Tibial artery (tissue), 4 donors: ENCODE results near the gene TENM3.

Experiments used
- DNase-seq, 2 donors: peaks; one replicate each; pipeline ENCODE4 v3.0.0-alpha.2; 2019
- H3K27ac ChIP-seq, 2 donors: fragments of 200-600 bp; sonication (generic) in 1 of 2; 1 replicate in 1 of 2; 2 replicates in 1 of 2; pipeline ENCODE4 v1.5.1; 2018 to 2019; ENCODE audit warnings: mild to moderate bottlenecking in 1 of 2
- H3K27me3 ChIP-seq, 2 donors: fragments of 200-600 bp; sonication (generic) in 1 of 2; one replicate each; pipeline versions ENCODE4 v1.5.1 to v1.6.0; 2016 to 2019
- H3K36me3 ChIP-seq, 3 donors: fragments of 200-600 bp; sonication (generic) in 2 of 3; one replicate each; pipeline ENCODE4 v1.5.1; 2016 to 2019; ENCODE audit warnings: mild to moderate bottlenecking in 2 of 3
- H3K4me1 ChIP-seq, 4 donors: fragments of 200-600 bp; sonication (generic) in 2 of 4; 1 replicate in 3 of 4; 2 replicates in 1 of 4; pipeline ENCODE4 v1.5.1; 2016 to 2019
- H3K4me3 ChIP-seq, 2 donors: fragments of 200-600 bp; sonication (generic) in 1 of 2; 1 replicate in 1 of 2; 2 replicates in 1 of 2; pipeline ENCODE4 v1.5.1; 2018 to 2019; ENCODE audit warnings: mild to moderate bottlenecking in 2 of 2
- H3K9me3 ChIP-seq, 3 donors: fragments of 200-600 bp; sonication (generic) in 1 of 3; one replicate each; pipeline ENCODE4 v1.5.1; 2016 to 2019
- intact Hi-C: fragments of 100-400 bp; cut with DNase I; formaldehyde crosslinking; loops from one replicate; pipeline ENCODE4 v1.15.0; 2023; ENCODE audit warnings: low total_unique reads
- TF ChIP-seq, protein P1 (sequence below), 2 experiments: fragments of 200-600 bp in 1 of 2; fragments of 450-650 bp in 1 of 2; IDR thresholded peaks; one replicate each; pipeline ENCODE4 v1.5.1; 2017 to 2019; ENCODE audit warnings: antibody characterized with exemption in 2 of 2, mild to moderate bottlenecking in 1 of 2, moderate library complexity in 1 of 2

The TENM3 gene

DNA sequence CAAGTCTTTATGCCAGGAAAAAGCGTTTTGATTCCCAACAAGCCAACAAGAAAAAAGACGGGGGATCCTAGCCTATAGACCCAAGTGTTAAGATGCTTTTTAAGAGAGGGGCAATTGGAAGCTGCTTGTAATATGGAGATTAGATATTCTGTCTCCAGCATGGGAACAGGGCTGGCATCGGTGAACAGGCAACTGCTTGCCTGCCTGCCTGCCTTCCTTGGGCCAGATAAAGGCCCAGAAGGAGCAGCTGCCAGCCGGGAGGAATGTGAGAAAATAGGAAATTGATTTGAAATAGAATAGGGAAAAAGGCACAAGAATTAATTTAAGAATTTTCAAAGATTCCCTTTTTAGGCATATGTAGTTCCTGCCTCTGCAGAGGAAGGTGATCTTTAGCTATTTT is 192.2 kb downstream of the TENM3 start:
- Histone ChIP-seq H3K27ac (no peak overlapping the region), H3K4me1 (no peaks in the 10 kb centered on the region), H3K4me3 (no peak overlapping the region), H3K36me3 (no peaks in the 10 kb centered on the region), H3K27me3 (peaks cover 0 to 4% of the 10 kb centered on the region in 2 donors), H3K9me3 (no peaks in the 10 kb centered on the region)
- DNase-seq: no peak
- intact Hi-C loops: no loop called here
- TF ChIP-seq, protein P1, sequence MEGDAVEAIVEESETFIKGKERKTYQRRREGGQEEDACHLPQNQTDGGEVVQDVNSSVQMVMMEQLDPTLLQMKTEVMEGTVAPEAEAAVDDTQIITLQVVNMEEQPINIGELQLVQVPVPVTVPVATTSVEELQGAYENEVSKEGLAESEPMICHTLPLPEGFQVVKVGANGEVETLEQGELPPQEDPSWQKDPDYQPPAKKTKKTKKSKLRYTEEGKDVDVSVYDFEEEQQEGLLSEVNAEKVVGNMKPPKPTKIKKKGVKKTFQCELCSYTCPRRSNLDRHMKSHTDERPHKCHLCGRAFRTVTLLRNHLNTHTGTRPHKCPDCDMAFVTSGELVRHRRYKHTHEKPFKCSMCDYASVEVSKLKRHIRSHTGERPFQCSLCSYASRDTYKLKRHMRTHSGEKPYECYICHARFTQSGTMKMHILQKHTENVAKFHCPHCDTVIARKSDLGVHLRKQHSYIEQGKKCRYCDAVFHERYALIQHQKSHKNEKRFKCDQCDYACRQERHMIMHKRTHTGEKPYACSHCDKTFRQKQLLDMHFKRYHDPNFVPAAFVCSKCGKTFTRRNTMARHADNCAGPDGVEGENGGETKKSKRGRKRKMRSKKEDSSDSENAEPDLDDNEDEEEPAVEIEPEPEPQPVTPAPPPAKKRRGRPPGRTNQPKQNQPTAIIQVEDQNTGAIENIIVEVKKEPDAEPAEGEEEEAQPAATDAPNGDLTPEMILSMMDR (IDR thresholded peaks at IDR 0.05): no peak

DNA sequence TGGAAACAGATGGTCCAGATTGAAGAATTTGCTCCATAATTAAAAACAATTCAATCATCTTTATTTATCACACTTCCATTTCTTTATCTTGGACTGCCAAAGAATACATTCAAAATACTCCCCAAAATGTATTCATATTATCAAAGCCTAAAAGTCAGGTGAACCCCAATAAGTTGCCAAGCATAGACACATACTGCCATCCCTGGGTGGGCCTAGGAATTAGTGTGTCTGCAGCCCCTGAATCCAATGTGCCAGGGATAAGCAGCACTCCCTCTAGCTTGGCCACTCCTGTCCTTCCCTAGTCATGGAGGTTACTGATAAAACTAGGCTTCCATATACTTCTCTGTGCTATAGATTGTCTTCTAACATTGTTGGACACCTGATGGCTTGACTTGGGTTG is 199.9 kb downstream of the TENM3 start:
- TF ChIP-seq, protein P1 (IDR thresholded peaks at IDR 0.05): no peak
- Histone ChIP-seq H3K4me3 (no peak overlapping the region), H3K9me3 (no peaks in the 10 kb centered on the region), H3K4me1 (peaks cover 0 to 3% (median 3%) of the 10 kb centered on the region in 4 donors), H3K27me3 (peaks cover 0 to 11% of the 10 kb centered on the region in 2 donors), H3K27ac (no peak overlapping the region), H3K36me3 (no peaks in the 10 kb centered on the region)
- DNase-seq: no peak
- intact Hi-C loops: no loop called here

GRCh38 chr4:182447767-182448280 is 204.6 kb downstream of the TENM3 start:
- peak overlapping the region in 1 of 2 donors; percentile 30 for H3K27ac ChIP-seq
- peak overlapping the region; percentile 51 to 61 for H3K4me3 ChIP-seq
- TF ChIP-seq, protein P1 (IDR thresholded peaks at IDR 0.05): no peak
- intact Hi-C loops: no loop called here
- DNase-seq: no peak
- H3K36me3 ChIP-seq: no peaks in the 10 kb centered on the region
- H3K27me3 ChIP-seq: peaks cover 0 to 53% of the 10 kb centered on the region in 2 donors
- H3K9me3 ChIP-seq: no peaks in the 10 kb centered on the region
- peaks cover 0 to 17% (median 15%) of the 10 kb centered on the region in 4 donors for H3K4me1 ChIP-seq

GRCh38 chr4:182448281-182449151 is 205.3 kb downstream of the TENM3 start:
- peaks cover 0 to 17% (median 15%) of the 10 kb centered on the region in 4 donors for H3K4me1 ChIP-seq

DNA sequence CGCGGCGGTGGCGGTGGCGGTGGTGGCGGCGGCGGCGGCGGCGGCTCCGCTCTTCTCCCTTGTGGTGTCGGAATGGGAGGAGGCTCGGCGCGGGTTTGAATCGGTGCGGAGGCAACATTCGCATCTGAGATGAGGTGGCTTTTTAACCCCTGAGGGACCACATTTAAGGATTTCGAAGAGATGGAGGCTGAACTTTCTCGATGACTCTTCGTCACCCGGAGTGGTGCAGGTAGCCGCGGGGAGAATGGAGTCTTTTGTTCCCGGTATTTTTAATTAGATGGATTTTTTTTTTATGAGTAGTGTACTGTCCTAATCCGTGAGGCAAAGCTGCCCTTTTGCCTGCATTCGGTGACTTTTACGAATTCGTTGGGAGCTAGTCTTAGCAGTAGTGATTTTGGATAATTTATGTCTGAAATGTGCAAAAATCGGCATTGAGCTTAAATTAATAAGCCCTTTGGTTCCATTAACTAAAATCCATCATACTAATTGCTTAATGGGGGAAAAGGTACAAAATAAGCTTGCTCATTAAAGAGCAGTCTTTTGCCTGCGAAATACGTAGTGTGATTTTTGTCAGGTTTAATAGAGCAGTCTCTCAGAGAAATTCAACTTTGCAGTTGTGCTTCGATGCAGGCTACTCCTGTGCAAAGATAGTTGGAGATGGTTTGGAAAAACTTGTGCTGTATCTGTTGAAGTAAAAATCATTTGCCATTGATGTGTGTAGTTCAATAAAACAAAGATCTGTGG is 206.2 kb downstream of the TENM3 start:
- H3K4me3 ChIP-seq: peak overlapping the region; percentile 51 to 61
- peaks cover 0 to 17% (median 15%) of the 10 kb centered on the region in 4 donors for H3K4me1 ChIP-seq
- TF ChIP-seq, protein P1 (IDR thresholded peaks at IDR 0.05): no peak
- H3K9me3 ChIP-seq: no peaks in the 10 kb centered on the region
- DNase-seq: peak in 1 of 2 donors; percentile 25
- peaks cover 0 to 66% of the 10 kb centered on the region in 2 donors for H3K27me3 ChIP-seq
- no peak overlapping the region for H3K27ac ChIP-seq
- H3K36me3 ChIP-seq: no peaks in the 10 kb centered on the region
- intact Hi-C loops: no loop called here

More at GRCh38 chr4:182448281-182449151, 205.3 kb downstream of the TENM3 start:
- H3K27me3 ChIP-seq: peaks cover 0 to 57% of the 10 kb centered on the region in 2 donors
- peak overlapping the region; percentile 51 to 61 for H3K4me3 ChIP-seq
- peak overlapping the region in 1 of 2 donors; percentile 30 for H3K27ac ChIP-seq
- no peaks in the 10 kb centered on the region for H3K9me3 ChIP-seq
- peak; percentile 83 to 90 for DNase-seq
- no peaks in the 10 kb centered on the region for H3K36me3 ChIP-seq
- TF ChIP-seq, protein P1 (IDR thresholded peaks at IDR 0.05): no peak
- intact Hi-C loops: no loop called here
